T-helper 2 cell treated with Interferon-gamma antibody and Interleukin-4, amounts not matched to agents 5 μg/mL and 100 μg/mL, for 36 hours (primary cell): ENCODE measurements around the gene CYP1B1.
A peak's percentile ranks its signal among the peaks of the same experiment; 100 is the strongest.

Experiments
- DNase-seq: peaks from one replicate; pipeline ENCODE4 v3.0.0; 2021; ENCODE audit warnings: low spot score
- H3K27ac Mint-ChIP-seq: one replicate; pipeline ENCODE4 v1.8.0; 2021; ENCODE audit warnings: mild to moderate bottlenecking, mixed read lengths
- H3K27me3 Mint-ChIP-seq: one replicate; pipeline ENCODE4 v1.8.0; 2021; ENCODE audit warnings: low read depth, mixed read lengths
- H3K36me3 Mint-ChIP-seq: one replicate; pipeline ENCODE4 v1.8.0; 2021; ENCODE audit warnings: low read depth, mixed read lengths
- H3K4me1 Mint-ChIP-seq: one replicate; pipeline ENCODE4 v1.8.0; 2021; ENCODE audit warnings: low read depth, mixed read lengths
- H3K4me3 Mint-ChIP-seq: one replicate; pipeline ENCODE4 v1.8.0; 2022; ENCODE audit warnings: mild to moderate bottlenecking, moderate library complexity, mixed read lengths
- H3K9me3 Mint-ChIP-seq: one replicate; pipeline ENCODE4 v1.8.0; 2021; ENCODE audit warnings: mixed read lengths

The CYP1B1 gene

DNA sequence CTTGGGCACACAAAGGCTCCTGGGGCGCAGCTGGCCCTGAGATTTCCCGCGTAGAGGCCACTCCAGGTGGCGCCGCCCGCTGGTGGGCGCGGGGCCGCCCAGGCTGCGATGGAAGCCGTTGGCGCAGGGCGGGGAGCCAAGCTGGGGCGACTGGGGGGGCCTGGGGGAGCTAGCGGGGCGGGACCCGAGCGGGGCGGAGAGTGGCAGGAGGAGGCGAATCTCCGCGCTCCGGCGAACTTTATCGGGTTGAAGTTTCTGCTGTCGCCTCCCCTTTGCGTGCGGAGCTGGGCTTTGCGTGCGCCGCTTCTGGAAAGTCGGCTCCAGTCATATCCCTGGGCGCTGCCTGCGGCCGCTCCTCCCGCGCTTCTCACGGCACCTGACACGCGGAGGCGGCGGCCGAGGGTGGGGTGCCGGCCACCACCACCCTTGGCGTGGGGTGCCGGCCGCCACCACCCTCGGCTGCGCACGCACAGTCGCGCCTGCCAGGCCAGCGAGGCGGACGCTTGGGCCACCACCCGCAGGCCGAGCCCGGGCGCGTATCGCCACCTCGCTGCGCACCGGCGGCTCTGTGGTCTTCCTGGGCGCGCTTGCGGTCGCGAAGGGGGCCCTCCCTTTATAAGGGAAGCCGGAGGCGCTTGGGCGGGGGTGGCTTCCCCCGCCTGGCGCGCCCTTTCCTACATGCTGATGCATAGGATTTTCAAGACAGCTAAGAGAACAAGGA, 919 bp upstream of the CYP1B1 start:
- H3K9me3 Mint-ChIP-seq = no peaks in the 10 kb centered on the region
- H3K27ac Mint-ChIP-seq = peak overlapping the region; percentile 89
- H3K36me3 Mint-ChIP-seq = peaks cover 21% of the 10 kb centered on the region
- H3K4me3 Mint-ChIP-seq = peak overlapping the region; percentile 88
- peaks cover 41% of the 10 kb centered on the region for H3K4me1 Mint-ChIP-seq
- DNase-seq = peak; percentile 81
- peaks cover 34% of the 10 kb centered on the region for H3K27me3 Mint-ChIP-seq

DNA sequence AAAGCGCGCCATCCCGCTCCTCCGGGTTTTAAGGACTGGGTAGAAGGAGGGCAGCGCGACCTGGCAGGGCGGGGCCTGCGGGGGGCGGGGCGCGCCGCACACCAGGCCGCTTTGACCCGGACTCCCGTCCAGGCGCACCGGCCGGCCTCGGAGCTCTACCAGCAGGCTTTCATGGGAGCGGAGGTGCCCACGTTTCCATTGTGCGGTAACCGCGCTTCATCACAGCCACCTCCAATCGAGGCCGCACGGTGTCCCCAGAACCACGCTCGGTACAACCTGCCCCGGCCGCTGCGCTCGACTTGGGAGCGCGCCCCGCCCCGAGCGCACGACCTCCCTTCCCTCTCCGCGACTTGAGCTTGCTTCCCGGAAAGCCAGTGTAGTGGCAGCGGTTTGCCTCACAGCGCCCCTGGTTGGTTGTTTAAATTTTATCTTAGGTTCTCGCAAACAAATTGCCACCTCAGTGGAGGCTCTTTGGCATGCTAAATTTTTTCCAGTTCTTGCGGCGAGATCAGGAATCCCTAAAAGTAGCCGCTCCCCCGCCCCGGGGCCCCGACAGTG, 280 bp upstream of the CYP1B1 start:
- H3K9me3 Mint-ChIP-seq = no peaks in the 10 kb centered on the region
- peak overlapping the region; percentile 89 for H3K27ac Mint-ChIP-seq
- H3K27me3 Mint-ChIP-seq = peaks cover 34% of the 10 kb centered on the region
- peak overlapping the region; percentile 88 for H3K4me3 Mint-ChIP-seq
- no peak for DNase-seq
- peaks cover 40% of the 10 kb centered on the region for H3K4me1 Mint-ChIP-seq
- peaks cover 22% of the 10 kb centered on the region for H3K36me3 Mint-ChIP-seq

DNA sequence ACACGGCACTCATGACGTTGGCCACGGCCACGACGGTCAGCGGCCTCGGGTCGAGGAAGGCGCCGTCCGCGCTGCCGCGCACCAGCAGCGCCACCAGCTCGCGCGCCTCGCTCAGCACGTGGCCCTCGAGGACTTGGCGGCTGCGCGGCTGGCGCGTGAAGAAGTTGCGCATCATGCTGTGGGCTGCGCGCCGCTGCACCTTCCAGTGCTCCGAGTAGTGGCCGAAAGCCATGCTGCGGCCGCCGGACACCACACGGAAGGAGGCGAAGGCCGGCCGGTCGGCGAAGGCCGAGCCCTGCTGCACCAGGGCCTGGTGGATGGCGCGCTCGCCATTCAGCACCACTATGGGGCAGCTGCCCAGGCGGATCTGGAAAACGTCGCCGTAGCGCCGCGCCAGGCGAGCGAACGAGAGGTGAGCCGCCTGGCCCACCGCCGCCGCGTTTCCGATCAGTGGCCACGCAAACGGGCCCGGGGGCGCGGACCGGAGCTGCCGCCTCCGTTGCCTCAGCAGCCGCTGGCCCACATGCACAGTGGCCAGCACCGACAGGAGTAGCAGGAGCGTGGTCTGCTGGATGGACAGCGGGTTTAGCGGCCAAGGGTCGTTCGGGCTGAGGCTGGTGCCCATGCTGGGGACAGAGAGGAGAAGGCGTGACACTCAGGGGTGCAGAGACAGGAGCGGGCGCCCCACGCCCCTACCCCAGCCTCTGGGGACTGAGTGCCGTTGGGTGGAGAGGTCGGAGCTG, 1.0 kb downstream of the CYP1B1 start:
- no peaks in the 10 kb centered on the region for H3K9me3 Mint-ChIP-seq
- peak overlapping the region; percentile 74 for H3K4me3 Mint-ChIP-seq
- peak overlapping the region; percentile 26 for H3K27ac Mint-ChIP-seq
- peaks cover 24% of the 10 kb centered on the region for H3K36me3 Mint-ChIP-seq
- no peak for DNase-seq
- H3K4me1 Mint-ChIP-seq = peaks cover 31% of the 10 kb centered on the region
- H3K27me3 Mint-ChIP-seq = peaks cover 37% of the 10 kb centered on the region

DNA sequence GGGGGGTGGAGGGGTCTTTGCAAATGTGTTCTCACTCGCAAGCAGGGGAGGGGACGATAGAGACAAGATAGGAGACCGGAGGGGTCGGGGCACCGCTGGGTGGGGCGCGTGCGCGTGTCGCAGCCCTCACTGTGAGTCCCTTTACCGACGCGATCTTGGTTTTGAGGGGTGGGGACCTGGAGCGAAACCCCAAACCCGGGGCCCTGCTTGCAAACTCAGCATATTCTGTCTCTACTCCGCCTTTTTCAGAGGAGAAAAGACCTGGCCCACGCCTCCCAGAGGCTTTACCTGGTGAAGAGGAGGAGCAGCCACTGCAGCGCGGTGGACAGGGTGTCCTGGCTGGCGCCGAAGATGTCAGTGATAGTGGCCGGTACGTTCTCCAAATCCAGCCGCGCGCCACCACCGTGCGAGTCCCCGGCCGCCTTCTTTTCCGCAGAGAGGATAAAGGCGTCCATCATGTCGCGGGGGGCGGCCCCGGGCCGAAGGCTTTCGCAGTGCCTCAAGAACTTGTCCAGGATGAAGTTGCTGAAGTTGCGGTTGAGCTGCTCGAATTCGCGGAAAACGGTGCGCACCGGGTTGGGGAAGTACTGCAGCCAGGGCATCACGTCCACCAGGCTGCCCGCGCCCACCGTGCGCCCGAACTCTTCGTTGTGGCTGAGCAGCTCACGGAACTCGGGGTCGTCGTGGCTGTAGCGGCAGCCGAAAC, 1.7 kb downstream of the CYP1B1 start:
- H3K4me1 Mint-ChIP-seq = peaks cover 26% of the 10 kb centered on the region
- H3K27ac Mint-ChIP-seq = peak overlapping the region; percentile 37
- peak overlapping the region; percentile 74 for H3K4me3 Mint-ChIP-seq
- no peaks in the 10 kb centered on the region for H3K9me3 Mint-ChIP-seq
- peaks cover 37% of the 10 kb centered on the region for H3K27me3 Mint-ChIP-seq
- no peak for DNase-seq
- H3K36me3 Mint-ChIP-seq = peaks cover 24% of the 10 kb centered on the region

DNA sequence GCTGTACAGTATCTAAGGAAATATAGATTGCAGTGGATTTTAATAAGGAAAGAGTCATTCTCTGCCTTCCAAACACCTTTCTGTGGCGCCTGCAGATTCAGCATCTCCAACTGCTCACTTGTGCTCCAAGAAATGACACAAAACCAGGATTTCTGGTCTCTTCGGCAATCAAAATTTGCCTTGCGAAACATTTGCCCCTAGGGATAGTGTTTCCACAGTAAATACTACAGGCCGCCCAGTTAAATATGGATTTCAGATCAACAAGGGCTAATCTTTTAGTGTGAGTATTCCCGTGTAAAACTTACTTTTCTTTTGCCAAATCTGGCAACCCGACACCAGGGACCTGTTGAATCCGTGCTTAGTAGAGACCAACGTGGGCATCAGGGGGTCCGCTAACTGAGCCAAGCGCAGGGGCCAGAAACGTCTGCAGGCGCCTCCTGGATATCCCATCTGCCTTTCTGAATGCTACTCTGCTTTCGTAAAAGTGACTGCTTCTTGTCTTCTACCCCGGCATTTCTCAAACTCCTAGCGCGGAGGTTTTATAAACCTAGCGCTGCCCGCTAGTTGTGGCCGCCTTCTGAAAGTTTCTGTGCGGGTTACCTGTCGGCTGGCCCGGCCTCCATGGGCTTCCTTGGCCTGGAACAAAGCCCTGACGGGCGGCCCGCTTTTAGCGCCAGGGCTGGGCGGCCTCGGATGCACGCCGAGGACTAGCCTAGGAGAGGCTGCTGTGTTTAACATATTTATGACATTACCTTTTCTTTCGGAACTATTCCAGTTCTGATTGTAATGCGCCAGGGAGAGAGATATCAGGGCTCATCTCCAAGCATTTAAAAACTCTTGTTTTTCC, 2.5 kb downstream of the CYP1B1 start:
- H3K36me3 Mint-ChIP-seq = peaks cover 30% of the 10 kb centered on the region
- H3K4me3 Mint-ChIP-seq = peak overlapping the region; percentile 74
- peak overlapping the region; percentile 37 for H3K27ac Mint-ChIP-seq
- no peak for DNase-seq
- H3K4me1 Mint-ChIP-seq = peaks cover 21% of the 10 kb centered on the region
- H3K27me3 Mint-ChIP-seq = peaks cover 42% of the 10 kb centered on the region
- no peaks in the 10 kb centered on the region for H3K9me3 Mint-ChIP-seq

DNA sequence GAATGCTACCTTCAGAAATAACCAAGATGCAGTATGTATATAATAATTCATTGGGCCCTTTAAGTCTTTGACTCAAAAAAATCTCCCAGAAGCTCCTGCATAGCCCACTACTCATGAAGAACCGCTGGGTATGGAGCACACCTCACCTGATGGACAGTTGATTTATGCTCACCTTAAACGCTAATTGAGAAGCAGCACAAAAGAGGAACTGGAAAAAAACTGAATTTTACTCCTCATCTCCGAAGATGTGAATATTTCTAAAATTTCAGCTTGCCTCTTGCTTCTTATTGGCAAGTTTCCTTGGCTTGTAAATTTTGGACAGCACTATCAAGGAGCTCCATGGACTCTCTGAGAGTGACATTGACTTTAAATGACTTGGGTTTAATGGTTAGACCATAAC, 5.5 kb downstream of the CYP1B1 start:
- Mint-ChIP-seq H3K36me3 (peaks cover 30% of the 10 kb centered on the region), H3K4me3 (peak overlapping the region; percentile 34), H3K27ac (no peak overlapping the region), H3K9me3 (no peaks in the 10 kb centered on the region), H3K27me3 (peaks cover 31% of the 10 kb centered on the region), H3K4me1 (peaks cover 10% of the 10 kb centered on the region)
- no peak for DNase-seq

DNA sequence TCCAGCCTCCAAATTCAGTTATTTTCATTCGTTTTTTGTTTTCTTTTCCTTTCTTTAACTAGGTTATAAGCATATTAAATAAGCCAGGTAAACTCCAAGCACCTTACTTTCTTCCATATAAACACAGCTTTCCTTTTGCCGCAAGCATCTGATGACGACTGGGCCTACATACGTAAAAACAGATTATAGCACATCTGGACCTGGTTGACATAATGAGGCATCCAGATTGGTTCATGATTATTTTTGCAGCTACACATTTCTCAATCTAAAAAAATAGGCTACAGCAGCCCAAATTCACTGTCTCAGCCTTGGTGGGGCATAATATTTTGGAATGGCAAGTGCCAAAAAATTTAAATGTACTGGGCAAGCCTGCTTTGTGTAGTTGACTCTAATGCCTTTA, 7.7 kb downstream of the CYP1B1 start:
- Mint-ChIP-seq H3K27me3 (peaks cover 16% of the 10 kb centered on the region), H3K4me3 (no peak overlapping the region), H3K4me1 (peaks cover 3% of the 10 kb centered on the region), H3K27ac (no peak overlapping the region), H3K36me3 (peaks cover 22% of the 10 kb centered on the region), H3K9me3 (no peaks in the 10 kb centered on the region)
- DNase-seq = no peak

DNA sequence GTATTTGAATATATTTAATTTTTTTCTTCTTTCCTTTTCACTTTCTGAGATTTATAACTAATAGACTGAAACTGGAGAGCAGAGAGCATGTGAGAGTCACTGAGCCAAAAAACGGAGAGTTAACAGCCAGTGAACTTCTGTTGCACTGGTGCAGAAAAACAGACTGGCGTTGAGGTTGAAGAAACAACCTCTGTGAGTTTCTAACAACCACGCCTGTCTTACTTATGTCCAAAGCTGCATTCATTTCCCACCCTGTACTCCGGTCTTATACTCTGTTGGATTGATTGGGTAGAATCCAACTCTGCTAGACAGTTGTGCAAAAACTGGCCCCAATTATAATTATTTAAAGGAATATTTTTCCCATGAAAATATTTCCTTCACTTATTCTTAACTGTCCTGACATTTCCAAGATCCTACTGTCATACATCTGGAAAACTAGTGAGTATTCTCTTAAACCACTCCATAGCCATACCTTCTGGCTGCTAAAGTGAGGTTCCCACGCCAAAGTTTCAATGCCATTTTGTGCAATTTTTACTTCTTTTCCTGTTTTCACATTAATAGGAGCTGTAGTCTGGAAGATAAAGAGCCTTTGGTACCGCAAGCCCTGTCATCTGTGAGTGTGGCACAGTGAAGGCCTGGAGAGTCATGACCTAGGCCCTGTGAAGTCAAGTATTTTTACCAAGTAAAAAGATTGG, 9.4 kb downstream of the CYP1B1 start:
- Mint-ChIP-seq H3K36me3 (peaks cover 13% of the 10 kb centered on the region), H3K4me3 (no peak overlapping the region), H3K27me3 (peaks cover 8% of the 10 kb centered on the region), H3K9me3 (no peaks in the 10 kb centered on the region), H3K27ac (no peak overlapping the region), H3K4me1 (peaks cover 3% of the 10 kb centered on the region)
- no peak for DNase-seq

DNA sequence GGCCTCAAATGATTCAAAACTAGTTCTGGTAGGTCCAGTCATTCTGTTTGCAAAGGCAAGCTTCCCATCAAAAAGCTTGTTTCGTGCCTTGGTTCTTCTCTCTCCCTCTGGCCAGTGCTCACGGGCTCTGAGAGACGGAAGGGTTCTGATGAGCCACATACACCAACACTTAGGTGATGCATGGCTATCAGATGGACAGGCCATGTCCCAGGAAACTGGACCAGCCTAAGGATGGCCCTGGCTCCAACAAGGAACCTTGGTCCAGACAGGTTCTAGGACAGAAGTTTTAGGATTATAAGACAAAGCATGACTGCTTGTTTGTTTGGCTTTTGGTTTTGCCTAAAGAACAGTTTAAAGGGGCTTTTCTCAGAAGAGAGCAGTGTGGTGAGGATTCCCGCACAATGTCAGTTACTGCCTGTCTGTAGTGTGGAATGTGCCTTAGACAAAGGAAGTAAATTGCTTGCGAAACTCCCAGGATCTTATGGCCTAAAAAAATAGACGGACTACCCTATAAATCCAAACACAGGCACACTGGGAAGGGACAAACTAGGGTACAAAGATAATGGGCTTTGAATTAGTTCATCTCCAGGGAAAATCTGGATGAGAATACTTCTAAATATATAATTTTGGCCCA, 10.3 kb downstream of the CYP1B1 start:
- no peak overlapping the region for H3K4me3 Mint-ChIP-seq
- H3K9me3 Mint-ChIP-seq = no peaks in the 10 kb centered on the region
- peaks cover 5% of the 10 kb centered on the region for H3K27me3 Mint-ChIP-seq
- no peak overlapping the region for H3K27ac Mint-ChIP-seq
- peaks cover 3% of the 10 kb centered on the region for H3K4me1 Mint-ChIP-seq
- DNase-seq = no peak
- peaks cover 10% of the 10 kb centered on the region for H3K36me3 Mint-ChIP-seq

DNA sequence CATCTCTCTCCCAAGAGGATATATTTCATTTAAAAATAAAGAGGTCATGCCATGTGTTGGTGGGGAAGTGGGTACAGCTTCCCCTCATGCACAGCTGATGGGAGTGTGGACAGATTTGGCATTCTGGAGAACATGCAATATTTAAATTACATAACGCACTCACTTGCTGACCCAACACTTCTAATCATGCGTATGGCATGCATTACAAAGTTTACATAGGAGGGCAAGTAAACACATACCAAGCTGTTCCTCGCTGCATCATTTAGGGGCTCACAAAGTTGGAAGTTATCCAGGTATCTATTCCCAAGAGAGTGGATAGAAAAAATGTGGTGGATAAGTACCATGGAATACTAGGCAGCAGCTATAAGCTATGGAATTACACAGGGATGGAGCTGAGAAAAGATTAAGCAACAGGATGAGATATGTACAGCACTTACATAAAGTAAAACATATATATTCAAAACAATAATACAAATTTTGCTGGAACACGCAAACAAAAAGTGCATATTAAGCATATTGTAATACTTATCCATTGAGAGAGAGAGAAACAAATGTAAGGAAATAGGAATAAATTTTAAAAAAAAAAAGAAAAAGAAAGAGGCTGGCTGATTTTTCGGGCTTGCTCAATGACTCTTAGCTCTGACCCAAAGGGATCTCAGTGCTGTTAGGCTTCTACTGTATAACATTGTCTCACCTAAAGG, 11.0 kb downstream of the CYP1B1 start:
- peaks cover 10% of the 10 kb centered on the region for H3K36me3 Mint-ChIP-seq
- H3K4me3 Mint-ChIP-seq = no peak overlapping the region
- peaks cover 3% of the 10 kb centered on the region for H3K4me1 Mint-ChIP-seq
- DNase-seq = no peak
- H3K27ac Mint-ChIP-seq = no peak overlapping the region
- H3K27me3 Mint-ChIP-seq = peaks cover 5% of the 10 kb centered on the region
- no peaks in the 10 kb centered on the region for H3K9me3 Mint-ChIP-seq

DNA sequence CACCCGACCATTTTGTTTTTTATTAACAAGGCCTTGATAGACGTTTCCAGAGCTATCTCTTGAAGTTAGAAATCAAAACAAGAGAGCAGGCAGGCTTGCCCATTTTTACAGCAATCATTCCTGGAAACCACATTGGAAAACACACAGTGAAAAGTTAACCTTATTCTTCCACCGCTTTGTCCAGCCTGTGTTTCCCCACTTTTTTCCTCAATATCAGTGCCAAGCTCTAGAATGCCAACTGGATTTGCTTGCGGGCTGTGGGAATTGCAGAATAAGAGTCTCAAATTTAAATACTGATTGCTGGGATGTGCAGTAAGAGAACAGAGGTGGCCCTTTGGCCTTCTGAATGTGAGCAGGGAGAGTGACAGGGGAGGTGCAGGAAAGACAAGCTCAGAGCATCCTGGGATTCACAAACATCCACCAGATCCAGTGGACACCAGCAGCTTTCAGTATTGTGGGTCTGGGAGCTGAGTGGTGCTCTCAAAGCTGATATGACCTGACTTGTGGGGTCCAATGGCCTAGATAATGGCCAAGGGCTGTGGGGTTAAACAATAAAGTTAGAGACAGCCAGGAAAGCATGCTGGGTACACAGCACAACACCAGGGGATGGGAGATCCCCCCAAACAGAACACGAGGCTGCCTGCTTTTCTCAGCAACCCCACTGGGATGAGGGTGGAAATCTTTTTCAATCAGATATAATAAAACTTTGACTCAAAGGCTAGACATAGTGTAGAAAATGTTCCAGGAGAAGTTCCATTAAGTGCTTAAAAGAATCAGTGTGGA, 15.5 kb downstream of the CYP1B1 start:
- no peaks in the 10 kb centered on the region for H3K9me3 Mint-ChIP-seq
- no peak overlapping the region for H3K27ac Mint-ChIP-seq
- H3K27me3 Mint-ChIP-seq = peaks cover 6% of the 10 kb centered on the region

More for the DNA sequence above, 15.5 kb downstream of the CYP1B1 start:
- no peak overlapping the region for H3K4me3 Mint-ChIP-seq
- peaks cover 5% of the 10 kb centered on the region for H3K4me1 Mint-ChIP-seq
- H3K36me3 Mint-ChIP-seq = peaks cover 2% of the 10 kb centered on the region
- DNase-seq = no peak
